Loucy (cell line): ENCODE measurements around the gene RANBP6.

Experiments used
- H2AFZ ChIP-seq: fragments of 200-600 bp; sonication (generic); 2 replicates; pipeline ENCODE4 v1.6.0; 2016; ENCODE audit warnings: antibody characterized with exemption, mild to moderate bottlenecking, low read length, moderate library complexity
- H3F3A ChIP-seq: fragments of 200-600 bp; 2 replicates; pipeline ENCODE4 v1.6.0; 2016; ENCODE audit warnings: antibody characterized with exemption, low read depth, mild to moderate bottlenecking
- H3K27me3 ChIP-seq: fragments of 200-600 bp; sonication (generic); 2 replicates; pipeline ENCODE4 v1.6.1; 2014; ENCODE audit warnings: low read length, mild to moderate bottlenecking; ENCODE audit not compliant: insufficient read depth, poor library complexity, severe bottlenecking
- H3K36me3 ChIP-seq: fragments of 200-600 bp; sonication (generic); 2 replicates; pipeline ENCODE4 v1.6.1; 2016; ENCODE audit warnings: low read length; ENCODE audit not compliant: insufficient read depth
- H3K4me1 ChIP-seq: fragments of 200-600 bp; sonication (generic); 2 replicates; pipeline ENCODE4 v1.5.1; 2014; ENCODE audit warnings: low read length, mild to moderate bottlenecking; ENCODE audit not compliant: insufficient read depth, poor library complexity, severe bottlenecking
- H3K4me2 ChIP-seq: fragments of 200-600 bp; sonication (generic); 2 replicates; pipeline ENCODE4 v1.6.0; 2014; ENCODE audit warnings: antibody characterized with exemption, low read length, low read depth, mild to moderate bottlenecking; ENCODE audit not compliant: poor library complexity, severe bottlenecking
- H3K4me3 ChIP-seq: fragments of 200-600 bp; sonication (generic); 2 replicates; pipeline ENCODE4 v1.5.1; 2014; ENCODE audit warnings: low read length, mild to moderate bottlenecking, mixed read lengths; ENCODE audit not compliant: poor library complexity, severe bottlenecking
- H3K79me2 ChIP-seq: fragments of 200-600 bp; sonication (generic); 2 replicates; pipeline ENCODE4 v1.6.1; 2014; ENCODE audit warnings: low read length; ENCODE audit not compliant: insufficient read depth
- H3K9ac ChIP-seq: fragments of 200-600 bp; sonication (generic); 2 replicates; pipeline ENCODE4 v1.6.0; 2014; ENCODE audit warnings: mild to moderate bottlenecking, low read depth, low read length, moderate library complexity; ENCODE audit not compliant: poor library complexity, severe bottlenecking
- H3K9me2 ChIP-seq: fragments of 200-600 bp; sonication (generic); replicated peaks from 2 replicates; pipeline ENCODE4 v1.6.1; 2016; ENCODE audit warnings: low read depth, low read length, mixed read lengths
- H3K9me3 ChIP-seq: fragments of 200-600 bp; sonication (generic); 2 replicates; pipeline ENCODE4 v1.6.1; 2014; ENCODE audit warnings: mild to moderate bottlenecking, antibody characterized with exemption, low read length, low read depth; ENCODE audit not compliant: insufficient read depth
- H4K20me1 ChIP-seq: fragments of 200-600 bp; sonication (generic); 2 replicates; pipeline ENCODE4 v1.6.0; 2014; ENCODE audit warnings: antibody characterized with exemption, low read length, mild to moderate bottlenecking; ENCODE audit not compliant: insufficient read depth, poor library complexity, severe bottlenecking
- CTCF ChIP-seq: fragments of 200-600 bp; sonication (generic); conservative IDR thresholded peaks from 2 replicates; pipeline ENCODE4 v1.5.1; 2014; ENCODE audit warnings: mild to moderate bottlenecking, antibody characterized with exemption, low read length
- EZH2phosphoT487 ChIP-seq: fragments of 200-600 bp; IDR thresholded peaks from 2 replicates; pipeline ENCODE4 v1.6.1; 2018; ENCODE audit warnings: antibody characterized with exemption, mild to moderate bottlenecking, moderate library complexity, borderline replicate concordance

RANBP6 gene

GRCh38 chr9:5994493-5994892 is 20.9 kb downstream of the RANBP6 start:
- no peaks in the 10 kb centered on the region for H3K9me2 ChIP-seq
- peaks cover 95% of the 10 kb centered on the region for H3K79me2 ChIP-seq
- TF ChIP-seq CTCF (no peak), EZH2phosphoT487 (no peak)
- no peak overlapping the region for H2AFZ ChIP-seq
- no peaks in the 10 kb centered on the region for H3K9me3 ChIP-seq
- no peaks in the 10 kb centered on the region for H3F3A ChIP-seq
- peaks cover 4% of the 10 kb centered on the region; the same call in 1 of the 2 replicates for H3K36me3 ChIP-seq
- peaks cover 38% of the 10 kb centered on the region for H4K20me1 ChIP-seq
- no peak overlapping the region for H3K4me3 ChIP-seq
- no peak overlapping the region for H3K4me2 ChIP-seq
- no peak overlapping the region for H3K9ac ChIP-seq
- H3K27me3 ChIP-seq: no peaks in the 10 kb centered on the region
- H3K4me1 ChIP-seq: peaks cover 30% of the 10 kb centered on the region

- H3K4me2 ChIP-seq: no peak overlapping the region
- H4K20me1 ChIP-seq: peaks cover 3% of the 10 kb centered on the region
- TF ChIP-seq CTCF: no peak
- TF ChIP-seq EZH2phosphoT487: no peak
Observed at GRCh38 chr9:5988265-5988664, 27.2 kb downstream of the RANBP6 start.

GRCh38 chr9:5983042-5983441 is 32.4 kb downstream of the RANBP6 start:
- Histone ChIP-seq H2AFZ (no peak overlapping the region), H3K9ac (no peak overlapping the region), H3K9me3 (no peaks in the 10 kb centered on the region), H3K79me2 (peaks cover 7% of the 10 kb centered on the region; the same call in 1 of the 2 replicates), H3K9me2 (no peaks in the 10 kb centered on the region), H3K4me1 (no peaks in the 10 kb centered on the region), H3K36me3 (peaks cover 34% of the 10 kb centered on the region), H4K20me1 (peaks cover 2% of the 10 kb centered on the region), H3K4me2 (no peak overlapping the region), H3K4me3 (no peak overlapping the region), H3F3A (peaks cover 3% of the 10 kb centered on the region; the same call in 1 of the 2 replicates), H3K27me3 (no peaks in the 10 kb centered on the region)
- no peak for TF ChIP-seq CTCF
- TF ChIP-seq EZH2phosphoT487: no peak

More at GRCh38 chr9:5988265-5988664, 27.2 kb downstream of the RANBP6 start:
- Histone ChIP-seq H3K4me3 (no peak overlapping the region), H3K9me3 (no peaks in the 10 kb centered on the region), H3K9ac (no peak overlapping the region), H3K4me1 (no peaks in the 10 kb centered on the region), H2AFZ (no peak overlapping the region), H3K36me3 (peaks cover 34% of the 10 kb centered on the region), H3K27me3 (no peaks in the 10 kb centered on the region), H3F3A (peaks cover 3% of the 10 kb centered on the region; the same call in 1 of the 2 replicates), H3K9me2 (no peaks in the 10 kb centered on the region), H3K79me2 (peaks cover 49% of the 10 kb centered on the region)
